Eye (tissue), 1 donor: ENCODE data around the gene DUOXA1.
A peak's percentile ranks its signal among the peaks of the same experiment; 100 is the strongest.
"Not testable (repeated sequence)": the region's sequence is repeated elsewhere in the genome, so short reads cannot be mapped to it uniquely, and the experiment has no call there.

Experiments used
- DNase-seq: peaks from one replicate; pipeline ENCODE4 v3.0.0-alpha.2; 2015

DUOXA1 gene

GRCh38 chr15:45150997-45151396 lies 21.3 kb upstream of the DUOXA1 start:
- DNase-seq: no peak

DNA sequence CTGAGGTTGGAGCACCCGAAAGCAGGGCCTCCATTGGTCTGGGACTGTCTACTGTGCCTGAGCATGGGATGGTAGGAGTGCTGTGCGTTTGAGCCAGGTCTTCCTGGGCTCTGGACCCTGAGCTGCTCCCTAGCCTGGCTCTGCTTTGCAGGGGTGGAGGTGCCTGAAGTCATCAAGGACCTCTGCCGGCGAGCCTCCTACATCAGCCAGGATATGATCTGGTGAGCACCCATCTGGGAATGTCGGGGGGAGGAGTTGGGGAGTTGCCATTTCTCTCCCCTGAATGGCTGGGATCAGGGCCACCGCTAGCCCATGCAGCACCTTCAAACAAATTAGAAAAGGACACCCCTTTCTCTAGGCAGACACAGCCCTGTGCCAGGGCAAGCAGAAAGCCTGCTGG lies 20.8 kb upstream of the DUOXA1 start:
- DNase-seq: no peak

GRCh38 chr15:45149060-45149459 lies 19.4 kb upstream of the DUOXA1 start:
- no peak for DNase-seq

DNA sequence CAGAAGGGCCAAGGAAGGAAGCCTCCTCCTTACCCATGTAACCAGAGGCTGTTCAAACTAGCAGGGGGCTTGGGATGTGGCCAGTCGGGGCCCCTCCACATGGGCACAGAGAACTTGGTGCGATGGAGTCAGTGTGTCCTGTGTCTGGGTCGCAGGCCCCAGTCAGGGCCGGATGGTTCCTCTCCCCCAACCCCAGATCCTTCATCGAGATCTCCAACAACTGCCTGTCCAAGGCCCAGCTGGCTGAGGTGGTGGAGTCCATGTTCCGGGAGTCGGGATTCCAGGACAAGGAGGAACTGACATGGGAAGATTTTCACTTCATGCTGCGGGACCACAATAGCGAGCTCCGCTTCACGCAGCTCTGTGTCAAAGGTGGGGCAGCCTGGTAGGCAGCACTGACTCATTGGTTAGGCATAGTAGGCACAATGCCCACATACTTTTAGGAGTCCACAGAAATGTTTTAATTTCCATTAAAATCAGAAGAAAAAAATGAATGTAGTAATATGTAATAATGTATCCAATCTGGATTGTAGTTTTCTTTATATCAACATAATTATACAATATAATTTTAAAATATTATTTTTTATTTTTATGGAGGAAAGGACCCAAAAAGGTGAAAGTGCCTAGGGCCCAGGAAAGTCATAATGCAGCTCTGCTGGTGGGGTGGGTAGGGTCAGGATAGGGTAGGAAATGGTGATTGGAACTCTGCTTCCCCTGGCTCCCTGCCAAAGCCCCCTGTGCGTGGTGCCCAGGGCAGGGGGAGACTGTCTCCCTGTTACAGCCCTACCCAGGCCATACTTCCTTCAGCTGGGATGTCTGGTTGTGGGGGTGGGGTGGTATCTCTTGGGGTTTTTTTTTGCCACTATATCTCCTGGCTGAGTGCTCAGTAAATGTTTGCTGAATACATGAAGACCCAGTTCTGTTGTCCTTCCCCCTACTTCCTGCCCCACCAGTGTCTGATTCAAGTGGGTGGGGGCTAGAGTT lies 18.7 kb upstream of the DUOXA1 start:
- DNase-seq: no peak

DNA sequence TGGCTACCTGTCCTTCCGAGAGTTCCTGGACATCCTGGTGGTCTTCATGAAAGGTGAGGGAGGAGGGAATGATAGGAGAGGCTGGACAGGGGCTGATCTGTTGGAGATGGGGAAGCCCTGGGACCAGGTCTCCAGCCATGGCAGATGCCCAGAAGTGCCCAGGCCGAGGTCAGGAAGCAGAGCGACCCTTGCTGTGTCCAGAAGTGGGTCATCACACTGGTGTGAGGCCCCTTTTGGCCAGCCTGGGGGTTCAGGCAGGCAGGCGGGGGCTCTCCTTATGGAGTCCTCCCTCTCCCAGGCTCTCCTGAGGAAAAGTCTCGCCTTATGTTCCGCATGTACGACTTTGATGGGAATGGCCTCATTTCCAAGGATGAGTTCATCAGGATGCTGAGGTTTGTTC lies 17.9 kb upstream of the DUOXA1 start:
- DNase-seq: no peak

GRCh38 chr15:45146405-45146804 lies 16.7 kb upstream of the DUOXA1 start:
- no peak for DNase-seq

GRCh38 chr15:45144775-45145174 lies 15.1 kb upstream of the DUOXA1 start:
- no peak for DNase-seq

DNA sequence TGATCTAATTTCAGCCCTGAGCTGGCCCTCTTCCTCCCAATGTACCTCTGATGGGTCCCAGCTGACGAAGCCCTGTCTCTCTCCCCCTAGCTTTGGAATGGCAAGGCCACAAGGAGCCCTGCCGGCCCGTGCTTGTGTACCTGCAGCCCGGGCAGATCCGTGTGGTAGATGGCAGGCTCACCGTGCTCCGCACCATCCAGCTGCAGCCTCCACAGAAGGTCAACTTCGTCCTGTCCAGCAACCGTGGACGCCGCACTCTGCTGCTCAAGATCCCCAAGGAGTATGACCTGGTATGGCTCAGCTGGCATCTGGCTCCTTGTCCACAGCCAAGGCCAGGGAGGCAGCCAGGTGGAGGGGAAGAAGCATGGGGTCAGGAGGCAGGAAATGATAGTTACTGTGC lies 14.3 kb upstream of the DUOXA1 start:
- no peak for DNase-seq

DNA sequence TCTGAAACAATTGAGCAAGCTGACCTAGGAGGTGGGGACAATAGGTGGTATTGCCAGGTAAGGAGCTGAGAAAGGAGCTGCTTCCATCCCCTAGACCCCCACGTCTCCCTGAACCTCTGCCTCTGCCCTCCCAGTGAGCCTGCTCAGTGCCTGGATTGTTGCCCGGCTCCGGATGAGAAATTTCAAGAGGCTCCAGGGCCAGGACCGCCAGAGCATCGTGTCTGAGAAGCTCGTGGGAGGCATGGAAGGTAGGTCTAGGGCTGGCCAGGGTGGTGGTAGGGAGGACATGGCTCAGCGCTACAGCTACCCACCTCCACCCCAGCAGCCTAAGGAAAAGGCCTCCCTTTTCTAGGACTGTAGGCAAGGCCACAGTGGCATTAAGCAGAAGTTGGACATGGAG lies 13.4 kb upstream of the DUOXA1 start:
- DNase-seq: no peak

- no peak for DNase-seq
Measured at GRCh38 chr15:45141386-45141785, 11.7 kb upstream of the DUOXA1 start.

- no peak for DNase-seq
Measured at GRCh38 chr15:45140557-45141250, 11.0 kb upstream of the DUOXA1 start.

DNA sequence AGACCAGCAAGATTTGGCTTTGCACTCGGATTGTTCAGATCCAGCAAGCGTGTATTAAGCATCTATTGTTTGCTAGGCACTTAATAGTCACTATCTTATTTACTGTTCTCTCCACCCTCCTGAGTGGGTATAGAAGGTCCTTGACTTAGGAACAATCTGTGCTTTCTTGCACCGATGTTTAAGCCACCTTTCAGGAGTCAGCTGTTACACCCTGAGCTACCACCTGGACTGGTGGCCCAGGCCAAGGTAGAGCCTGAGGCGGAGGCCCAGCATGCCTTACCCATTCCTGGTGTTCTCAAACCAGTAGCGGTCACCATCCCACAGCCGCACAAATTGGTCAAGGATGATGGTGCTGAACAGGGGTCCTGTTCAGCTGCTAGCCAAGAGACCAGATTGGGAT lies 10.1 kb upstream of the DUOXA1 start:
- DNase-seq: no peak

DNA sequence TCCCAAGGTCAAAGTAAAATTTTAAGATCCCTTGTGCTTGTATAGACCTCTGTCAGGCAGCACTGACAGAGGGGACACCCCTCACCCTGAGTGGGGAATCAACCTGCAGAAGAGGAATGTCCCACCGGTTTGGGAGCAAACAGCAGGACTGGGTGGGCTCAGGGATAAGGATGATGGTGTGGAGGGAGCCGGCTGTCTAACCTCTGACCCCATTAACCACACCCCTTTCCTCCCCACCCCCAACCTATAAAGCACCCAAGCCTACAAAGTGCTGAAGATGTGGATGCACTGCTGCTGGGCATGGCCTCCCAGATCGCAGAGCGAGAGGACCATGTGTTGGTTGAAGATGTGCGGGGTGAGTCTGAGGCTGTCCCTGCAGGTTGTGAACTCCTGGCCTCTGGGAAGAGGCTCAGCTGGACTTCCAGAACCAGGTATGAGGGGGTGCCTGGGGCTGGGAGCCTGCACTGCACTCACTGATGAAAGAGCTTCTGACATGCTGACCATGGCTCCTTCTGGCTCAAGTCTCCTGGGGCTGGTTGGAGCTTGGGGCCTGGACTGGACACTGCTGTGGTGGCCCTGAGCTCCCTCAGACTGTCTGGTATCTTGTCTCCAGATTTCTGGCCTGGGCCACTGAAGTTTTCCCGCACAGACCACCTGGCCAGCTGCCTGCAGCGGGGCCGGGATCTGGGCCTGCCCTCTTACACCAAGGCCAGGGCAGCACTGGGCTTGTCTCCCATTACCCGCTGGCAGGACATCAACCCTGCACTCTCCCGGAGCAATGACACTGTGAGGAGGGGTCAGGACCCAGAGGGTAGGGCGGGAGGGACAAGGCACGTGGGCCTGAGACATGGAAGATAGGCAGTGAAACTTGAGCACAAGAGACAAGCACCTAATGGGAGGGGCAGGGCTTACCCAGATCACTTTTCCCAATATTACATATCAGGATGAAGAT lies 9.4 kb upstream of the DUOXA1 start:
- no peak for DNase-seq

DNA sequence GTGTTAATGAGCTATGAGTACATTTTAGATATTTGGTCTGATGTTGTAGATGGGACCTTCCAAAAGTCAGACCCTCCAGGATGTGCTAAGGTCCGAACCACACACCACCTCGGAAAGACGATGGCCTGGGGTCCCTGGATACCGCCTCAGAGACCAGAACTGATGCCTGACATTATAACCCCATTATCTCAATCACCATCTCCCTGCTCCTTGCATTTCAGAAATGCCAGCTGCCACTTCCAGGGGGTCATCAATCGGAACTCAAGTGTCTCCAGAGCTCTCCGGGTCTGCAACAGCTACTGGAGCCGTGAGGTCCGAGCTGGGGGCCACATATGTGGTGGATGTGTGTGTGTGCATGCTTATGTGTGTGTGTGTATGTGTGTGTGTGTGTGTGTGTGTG lies 8.0 kb upstream of the DUOXA1 start:
- no peak for DNase-seq

DNA sequence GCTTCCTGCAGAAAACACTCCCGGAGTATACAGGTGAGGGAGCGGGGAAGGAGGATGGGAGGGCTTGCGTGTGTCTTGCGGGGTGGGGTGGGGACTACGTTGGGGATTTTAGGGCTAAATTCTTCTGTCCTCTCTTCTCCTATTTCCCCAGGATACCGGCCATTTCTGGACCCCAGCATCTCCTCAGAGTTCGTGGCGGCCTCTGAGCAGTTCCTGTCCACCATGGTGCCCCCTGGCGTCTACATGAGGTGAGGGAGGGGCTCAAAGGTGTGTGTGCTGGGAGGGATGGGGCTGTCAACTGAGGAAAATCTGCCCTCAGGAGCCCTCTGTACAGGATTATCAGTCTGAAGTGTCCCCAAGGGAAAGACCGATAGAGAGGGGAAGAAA lies 6.7 kb upstream of the DUOXA1 start:
- DNase-seq: no peak

DNA sequence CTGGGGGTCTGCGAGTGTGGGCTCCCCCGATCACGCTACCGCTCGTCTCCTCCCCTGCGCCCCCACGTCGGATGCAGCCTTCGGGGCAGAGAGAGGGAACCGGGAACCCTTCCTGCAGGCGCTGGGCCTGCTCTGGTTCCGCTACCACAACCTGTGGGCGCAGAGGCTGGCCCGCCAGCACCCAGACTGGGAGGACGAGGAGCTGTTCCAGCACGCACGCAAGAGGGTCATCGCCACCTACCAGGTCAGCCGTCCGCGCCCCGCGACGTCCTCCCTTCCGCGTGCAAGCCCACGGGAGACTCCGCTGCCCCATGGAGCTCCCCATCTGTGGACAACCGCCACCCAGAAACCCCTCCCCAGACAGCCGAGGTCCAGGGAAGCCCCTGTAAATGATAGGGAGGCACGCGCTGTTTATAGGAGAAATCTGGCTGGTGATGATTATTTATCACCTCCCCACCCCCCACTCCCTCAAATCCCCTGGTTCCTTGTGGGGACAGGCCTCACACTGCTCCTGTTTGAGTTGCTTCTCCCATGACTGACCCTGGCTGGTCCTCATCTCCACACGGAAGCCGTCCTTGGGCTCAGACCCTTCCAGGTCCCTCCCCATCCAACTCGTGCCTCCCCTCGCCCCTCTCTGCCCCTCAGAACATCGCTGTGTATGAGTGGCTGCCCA lies 6.2 kb upstream of the DUOXA1 start:
- not testable (repeated sequence) for DNase-seq

DNA sequence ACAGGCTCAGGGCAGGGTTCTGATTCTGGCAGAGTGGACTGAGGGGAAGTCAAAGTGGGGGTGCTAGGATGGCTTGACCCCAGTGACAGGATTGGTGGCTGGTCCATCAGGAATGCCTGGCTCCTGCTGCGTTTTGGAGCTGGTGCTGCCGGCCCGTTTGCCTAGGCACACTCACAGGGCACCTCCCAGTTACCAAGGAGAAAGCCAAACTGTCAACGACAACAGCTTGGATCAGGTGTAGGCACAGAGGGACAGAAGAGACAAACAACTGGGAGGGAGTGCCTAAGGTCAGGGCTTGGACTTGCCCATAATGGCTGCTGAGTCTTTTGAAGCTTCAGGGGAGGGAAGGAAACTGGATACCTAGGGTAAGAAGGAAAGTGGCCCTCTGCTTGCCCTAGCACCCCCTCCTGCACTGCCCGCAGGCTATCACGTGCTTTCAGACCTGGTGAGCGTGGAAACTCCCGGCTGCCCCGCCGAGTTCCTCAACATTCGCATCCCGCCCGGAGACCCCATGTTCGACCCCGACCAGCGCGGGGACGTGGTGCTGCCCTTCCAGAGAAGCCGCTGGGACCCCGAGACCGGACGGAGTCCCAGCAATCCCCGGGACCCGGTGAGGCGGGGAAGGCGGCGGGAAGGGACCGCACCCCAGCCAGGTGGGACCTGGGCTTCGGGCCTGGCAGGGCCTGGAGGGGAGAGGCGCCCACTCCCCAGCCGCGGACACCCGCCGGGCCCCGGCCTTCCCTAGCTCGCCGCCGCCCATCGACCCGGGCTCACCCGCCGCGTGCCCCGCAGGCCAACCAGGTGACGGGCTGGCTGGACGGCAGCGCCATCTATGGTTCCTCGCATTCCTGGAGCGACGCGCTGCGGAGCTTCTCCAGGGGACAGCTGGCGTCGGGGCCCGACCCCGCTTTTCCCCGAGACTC lies 5.3 kb upstream of the DUOXA1 start:
- peak; percentile 68 for DNase-seq

DNA sequence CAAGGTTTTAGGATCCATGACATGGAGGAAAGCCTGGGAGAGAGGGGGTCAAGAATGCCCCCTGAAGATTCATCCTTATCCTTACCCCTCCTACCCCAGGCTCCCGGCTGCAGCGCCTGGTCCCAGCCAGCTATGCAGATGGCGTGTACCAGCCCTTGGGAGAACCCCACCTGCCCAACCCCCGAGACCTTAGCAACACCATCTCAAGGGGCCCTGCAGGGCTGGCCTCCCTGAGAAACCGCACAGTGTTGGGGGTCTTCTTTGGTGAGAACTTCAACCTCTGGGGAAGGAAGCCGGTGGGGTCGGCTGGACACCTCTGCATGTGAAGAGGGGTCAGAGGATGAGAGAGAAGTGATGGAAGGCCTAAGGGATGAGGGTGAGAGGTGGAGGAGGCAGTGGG lies 4.4 kb upstream of the DUOXA1 start:
- no peak for DNase-seq

- no peak for DNase-seq
Measured at GRCh38 chr15:45133561-45133920, 3.9 kb upstream of the DUOXA1 start.

GRCh38 chr15:45132844-45133560 lies 3.3 kb upstream of the DUOXA1 start:
- no peak for DNase-seq

DNA sequence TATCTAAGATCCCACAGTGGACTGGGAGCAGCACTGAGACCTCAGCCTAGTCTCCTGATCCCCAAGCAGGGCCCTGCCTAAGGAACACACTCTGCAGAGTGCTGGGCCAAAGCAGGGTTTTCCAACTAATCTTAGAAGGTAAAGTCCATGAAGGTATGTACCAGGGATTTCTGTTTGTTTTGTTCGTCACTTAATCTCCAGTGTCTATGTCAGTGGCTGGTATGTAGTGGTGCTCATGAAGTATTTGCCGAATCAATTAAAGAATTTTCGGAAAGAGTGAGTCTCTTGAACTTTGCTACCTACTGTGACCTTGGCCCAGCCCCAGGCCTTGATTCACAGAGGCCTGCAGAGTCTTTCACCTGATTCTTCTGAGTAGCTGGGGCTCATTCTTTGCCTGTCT lies 1.8 kb upstream of the DUOXA1 start:
- no peak for DNase-seq
